Renal cortex interstitium (tissue), 11 donors: ENCODE results near the gene BNIP1. TPM values are rescaled to one million over a fixed set of nuclear protein-coding genes. Genes with fewer than 3 reads are reported as not detected.

ENCODE experiments used
- DNase-seq, 11 donors: peaks; one replicate each; pipeline ENCODE4 v3.0.0-alpha.2; 2013; ENCODE audit warnings: low read depth in 9 of 11, low spot score in 4 of 11; ENCODE audit errors: extremely low read depth in 1 of 11
- polyA plus RNA-seq, 3 donors: library from polyadenylated mRNA; unstranded; fragments of 120-200 nt; gene quantifications; one replicate each; pipeline ENCODE4 v1.2.1, GENCODE V29; 2013; ENCODE audit not compliant: insufficient read length in 3 of 3

The BNIP1 gene
- polyA plus RNA-seq, 3 donors: 12.0 to 14.9 (median 14.5) TPM

GRCh38 chr5:173200356-173200755 is 56.0 kb downstream of the BNIP1 start:
- no peak for DNase-seq

DNA sequence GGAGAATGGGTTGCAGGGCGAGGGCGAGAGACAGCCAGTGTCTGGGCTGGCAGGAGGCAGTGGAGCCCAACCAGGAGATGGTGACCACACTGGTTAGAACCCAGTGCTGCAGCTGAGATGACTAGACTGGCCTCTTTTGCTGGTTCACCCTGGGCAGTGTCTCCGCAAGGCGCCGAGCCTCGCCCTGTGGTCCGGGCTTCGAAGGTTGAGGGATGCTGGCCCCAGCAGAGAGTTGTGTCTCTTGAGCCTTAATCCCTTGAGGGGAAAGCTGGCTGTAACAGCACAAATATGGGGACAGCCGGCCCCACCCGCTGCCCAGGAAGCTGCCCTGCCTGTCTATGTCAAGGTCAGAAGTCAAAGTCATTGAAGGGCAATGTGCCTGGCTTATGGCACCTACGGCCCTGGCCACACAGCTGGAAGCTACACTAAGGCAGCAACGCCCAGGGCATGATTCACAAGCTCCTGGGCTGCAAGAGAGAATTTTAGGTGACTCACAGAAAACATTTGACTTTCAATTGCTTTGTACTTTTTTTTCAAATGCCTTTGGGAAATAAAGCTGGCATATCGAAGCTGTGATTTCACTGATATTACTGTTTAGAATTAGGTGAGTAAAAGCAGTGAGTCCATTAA is 57.4 kb downstream of the BNIP1 start:
- DNase-seq: no peak

GRCh38 chr5:173202266-173202875 is 58.0 kb downstream of the BNIP1 start:
- no peak for DNase-seq

- DNase-seq: no peak
These were observed 60.1 kb downstream of the BNIP1 start for GRCh38 chr5:173204185-173204979.

DNA sequence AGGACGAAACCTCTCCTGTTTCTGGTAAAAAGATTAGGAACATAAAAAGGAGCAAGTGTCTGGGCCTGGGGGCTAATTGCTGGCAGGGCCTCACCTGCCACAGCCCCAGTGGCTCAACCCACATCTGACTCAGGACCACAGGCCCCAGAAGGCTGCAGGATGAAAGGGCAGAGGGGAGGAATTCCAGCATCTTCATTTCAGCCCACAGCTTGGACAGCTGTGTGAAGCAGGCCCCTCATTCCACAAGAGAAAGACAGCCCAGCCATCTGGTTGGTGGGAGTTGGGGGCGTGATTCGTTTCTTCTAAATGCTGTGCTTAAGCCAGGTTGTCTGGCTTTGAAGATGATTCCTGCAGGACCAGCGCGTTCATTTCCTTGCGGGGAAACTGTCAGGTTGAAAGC is 61.6 kb downstream of the BNIP1 start:
- DNase-seq: no peak

GRCh38 chr5:173208296-173208695 is 64.0 kb downstream of the BNIP1 start:
- no peak for DNase-seq

- DNase-seq: no peak
These were observed 66.5 kb downstream of the BNIP1 start for GRCh38 chr5:173210877-173211276.

- no peak for DNase-seq
These were observed 67.0 kb downstream of the BNIP1 start for GRCh38 chr5:173211284-173211683.

DNA sequence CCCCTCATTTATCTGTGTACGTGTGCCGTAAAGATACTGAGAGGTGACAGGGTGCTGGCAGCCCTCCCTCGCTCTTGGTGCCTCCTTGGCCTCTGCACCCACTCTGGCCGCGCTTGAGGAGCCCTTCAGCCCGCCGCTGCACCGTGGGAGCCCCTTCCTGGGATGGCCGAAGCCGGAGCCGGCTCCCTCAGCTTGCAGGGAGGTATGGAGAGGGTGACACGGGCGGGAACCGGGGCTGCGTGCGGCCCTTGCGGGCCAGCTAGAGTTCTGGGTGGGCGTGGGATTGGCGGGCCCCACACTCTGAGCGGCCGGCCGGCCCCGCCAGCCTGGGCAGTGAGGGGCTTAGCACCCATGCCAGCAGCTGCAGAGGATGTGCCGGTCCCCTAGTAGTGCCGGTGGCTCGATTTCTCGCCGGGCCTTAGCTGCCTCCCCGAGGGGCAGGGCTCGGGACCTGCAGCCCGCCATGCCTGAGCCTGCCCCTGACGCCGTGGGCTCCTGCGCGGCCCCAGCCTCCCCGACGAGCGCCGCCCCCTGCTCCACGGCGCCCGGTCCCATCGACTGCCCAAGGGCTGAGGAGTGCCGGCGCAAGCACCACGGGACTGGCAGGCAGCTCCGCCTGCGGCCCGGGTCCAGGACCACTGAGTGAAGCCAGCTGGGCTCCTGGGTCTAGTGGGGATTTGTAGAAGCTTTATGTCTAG is 69.1 kb downstream of the BNIP1 start:
- no peak for DNase-seq

Other genes starting within 250 kb of the BNIP1 start
- gene RPL26L1, start 185.1 kb upstream of the BNIP1 start, polyA plus RNA-seq: 10 to 100 TPM; 48.0 to 66.6 (median 62.8) TPM
- gene ATP6V0E1, start 160.8 kb upstream of the BNIP1 start, polyA plus RNA-seq: 100 to 1,000 TPM; 200 to 235 (median 201) TPM
- 10 to 100 TPM; 16.7 to 26.6 (median 20.6) TPM for gene CREBRF, start 88.2 kb upstream of the BNIP1 start, polyA plus RNA-seq
- not detected for gene NKX2-5, start 90.7 kb downstream of the BNIP1 start, polyA plus RNA-seq
- gene STC2, start 183.9 kb downstream of the BNIP1 start, polyA plus RNA-seq: 1 to 10 TPM; 1.9 to 3.2 (median 2.9) TPM